HG02852 (cell line): ENCODE data around the gene ITGA2B.
"Not testable (repeated sequence)": the region's sequence is repeated elsewhere in the genome, so short reads cannot be mapped to it uniquely, and the experiment has no call there.

Experiments used
- ATAC-seq: cut with Tn5 transposase; IDR thresholded peaks from one replicate; pipeline ENCODE4 v1.9.1; 2021; ENCODE audit warnings: mild to moderate bottlenecking, moderate library complexity; ENCODE audit not compliant: unreplicated experiment

Gene ITGA2B

DNA sequence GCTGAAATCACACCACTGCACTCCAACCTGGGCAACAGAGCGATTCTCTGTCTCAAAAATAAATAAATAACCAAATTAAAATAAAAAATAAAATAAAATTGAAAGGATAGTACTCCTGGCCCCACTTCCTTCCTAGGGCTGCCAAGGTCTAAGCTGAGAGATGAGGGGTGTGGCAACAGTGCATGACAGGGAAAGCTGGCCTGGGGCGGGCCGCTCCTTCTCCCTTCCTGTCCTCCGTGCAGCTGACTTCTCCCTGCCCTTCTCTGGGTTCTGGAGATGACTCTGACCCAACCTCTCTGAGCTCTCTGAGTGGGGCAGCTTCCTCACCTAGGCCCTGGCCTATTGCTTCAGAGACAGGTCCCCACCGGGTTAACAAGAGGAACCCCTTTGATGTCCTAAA is 56.1 kb downstream of the ITGA2B start:
- ATAC-seq: no peak

DNA sequence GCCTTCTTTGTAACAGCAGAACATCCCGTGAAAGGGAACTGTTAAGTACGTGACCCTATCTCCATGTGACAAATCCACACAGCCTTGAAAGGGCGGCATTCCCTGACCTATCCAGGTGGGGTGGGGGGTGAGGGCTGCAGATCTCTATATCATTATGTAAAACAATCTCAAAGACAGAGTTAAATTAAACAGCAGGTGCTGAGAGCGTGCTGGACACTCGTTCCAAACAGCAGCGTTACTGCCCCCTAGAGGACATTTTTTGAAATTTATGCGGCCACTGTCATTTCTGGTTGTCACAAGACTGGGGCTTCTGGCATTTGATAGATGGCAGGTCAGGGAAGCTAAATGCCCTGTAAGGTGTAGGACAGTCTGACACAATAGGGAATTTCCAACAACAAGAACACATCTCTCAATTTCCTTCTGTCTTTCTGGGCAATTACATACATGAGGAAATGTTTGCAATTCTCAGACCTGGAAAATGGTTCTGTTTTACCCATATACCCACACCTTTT is 58.1 kb downstream of the ITGA2B start:
- ATAC-seq: no peak

DNA sequence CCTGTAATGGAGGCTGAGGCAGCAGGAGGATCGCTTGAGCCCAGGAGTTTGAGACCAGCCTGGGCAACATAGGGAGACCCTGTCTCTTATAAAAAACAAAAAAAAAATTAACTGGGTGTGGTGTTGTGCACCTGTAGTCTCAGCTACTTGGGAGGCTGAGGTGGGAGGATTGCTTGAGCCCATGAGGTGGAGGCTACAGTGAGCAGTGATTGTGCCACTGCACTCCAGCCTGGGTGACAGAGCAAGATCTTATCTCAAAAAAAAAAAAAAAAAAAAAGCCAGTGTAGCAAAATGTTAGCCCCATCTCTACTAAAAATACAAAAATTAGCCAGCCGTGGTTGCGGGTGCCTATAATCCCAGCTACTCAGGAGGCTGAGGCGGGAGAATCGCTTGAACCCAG is 59.2 kb downstream of the ITGA2B start:
- not testable (repeated sequence) for ATAC-seq

DNA sequence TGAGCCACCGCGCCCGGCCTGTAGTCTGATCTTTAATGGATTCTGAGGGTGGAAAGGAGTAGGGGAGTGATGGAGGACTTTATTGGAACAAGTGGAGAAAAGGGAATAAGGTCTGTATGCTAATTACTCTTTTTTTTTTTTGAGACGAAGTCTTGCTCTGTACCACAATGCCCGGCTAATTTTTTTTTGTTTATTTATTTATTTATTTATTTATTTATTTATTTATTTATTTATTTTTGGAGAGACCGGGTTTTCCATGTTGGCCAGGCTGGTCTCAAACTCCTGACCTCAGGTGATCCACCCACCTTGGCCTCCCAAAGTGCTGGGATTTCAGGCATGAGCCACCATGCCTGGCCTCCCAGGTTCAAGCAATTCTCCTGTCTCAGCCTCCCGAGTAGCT is 59.9 kb downstream of the ITGA2B start:
- not testable (repeated sequence) for ATAC-seq

DNA sequence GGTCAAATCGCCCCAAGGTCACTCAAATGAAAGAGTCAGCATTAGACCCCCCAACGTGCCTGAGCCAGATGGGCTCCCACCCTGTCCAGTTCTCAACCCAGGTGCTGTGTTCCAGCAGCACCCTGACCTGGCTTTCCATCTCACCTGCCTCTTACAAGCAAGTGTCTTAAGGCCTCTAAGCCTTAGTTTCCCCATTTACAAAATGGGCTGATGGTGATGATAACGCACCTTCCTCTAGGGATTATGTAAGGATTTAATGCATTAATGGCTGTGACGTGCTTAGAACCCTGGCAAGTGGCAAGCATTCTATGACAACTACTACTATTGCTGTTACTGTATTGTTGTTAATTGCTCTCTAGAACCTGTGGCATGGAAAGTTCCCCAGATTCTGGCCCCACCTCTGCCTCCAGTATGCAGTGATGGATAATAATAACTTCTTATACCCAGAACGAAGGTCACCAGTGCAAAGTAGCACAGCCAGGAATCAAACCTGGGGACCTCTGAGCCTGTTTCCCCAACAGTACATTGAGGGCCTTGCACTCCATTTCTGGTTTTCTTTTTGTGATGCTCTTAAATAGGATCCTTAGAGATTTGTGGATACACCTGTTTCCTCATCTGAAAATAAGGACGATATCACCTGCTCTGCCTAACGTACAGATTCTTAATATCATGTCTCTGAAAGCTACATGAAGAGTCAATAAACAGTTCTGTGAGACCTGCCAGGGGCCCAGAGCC is 61.6 kb downstream of the ITGA2B start:
- no peak for ATAC-seq

DNA sequence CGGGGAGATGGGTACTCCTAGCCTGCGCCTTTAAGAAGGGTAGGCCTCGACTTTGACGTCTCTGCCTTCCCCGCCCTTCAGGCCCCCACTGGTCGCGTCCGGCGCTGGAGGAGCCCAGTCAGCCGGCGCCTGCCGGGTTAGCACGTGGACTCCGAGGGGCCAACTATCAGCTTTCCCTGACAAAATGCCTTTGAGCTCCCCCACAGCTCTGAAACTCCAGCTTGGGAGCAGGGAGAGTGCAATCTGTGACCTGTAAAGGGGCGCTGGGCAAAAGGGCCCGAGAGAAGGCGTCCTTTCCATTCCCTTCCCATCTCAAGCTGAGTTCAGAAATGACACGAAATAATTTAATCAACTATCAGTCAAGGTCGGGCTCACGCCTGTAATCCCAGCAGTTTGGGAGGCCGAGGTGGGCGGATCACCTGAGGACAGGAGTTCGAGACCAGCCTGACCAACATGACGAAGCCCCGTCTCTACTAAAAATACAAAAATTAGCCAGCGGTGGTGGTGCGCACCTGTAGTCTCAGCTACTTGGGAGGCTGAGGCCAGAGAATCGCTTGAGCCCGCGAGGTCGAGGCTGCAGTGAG is 62.5 kb downstream of the ITGA2B start:
- peak; percentile 49 for ATAC-seq

DNA sequence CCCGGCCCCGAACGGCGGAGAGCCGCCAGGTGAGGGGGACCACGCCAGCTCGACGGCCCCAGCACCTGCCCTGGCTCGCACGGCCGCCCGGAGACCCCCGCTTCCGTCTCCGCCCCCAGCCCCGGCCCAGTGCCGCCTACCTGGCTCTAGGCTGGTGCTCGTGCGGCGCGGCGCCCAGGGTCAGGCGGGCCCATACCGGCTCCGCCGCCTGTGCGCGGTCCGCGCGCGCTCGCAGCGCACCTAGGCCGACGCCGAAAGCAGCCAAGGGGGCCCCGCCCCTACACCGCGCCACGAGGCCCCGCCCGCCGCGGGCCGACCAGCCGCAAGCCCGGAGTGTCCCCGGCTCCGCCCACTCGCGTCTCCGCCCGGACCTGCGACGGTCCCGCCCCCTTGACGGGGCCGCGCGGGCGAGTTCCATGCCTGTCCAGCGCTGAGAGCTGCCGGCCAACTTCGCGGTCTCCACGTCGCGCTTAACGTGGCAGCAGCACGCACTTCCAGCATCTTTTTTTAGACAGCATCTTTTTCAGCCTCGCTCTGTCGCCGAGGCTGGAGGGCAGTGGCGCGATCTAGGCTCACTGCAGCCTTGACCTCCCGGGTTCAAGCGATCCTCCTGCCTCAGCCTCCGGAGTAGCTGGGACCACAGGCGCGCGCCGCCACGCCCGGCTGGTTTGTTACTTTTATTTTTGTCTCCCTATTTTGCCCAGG is 64.7 kb downstream of the ITGA2B start, which contains the start of gene SLC25A39:
Gene SLC25A39 (minus strand): TSS at position 253 of the 705 bp plus-strand sequence. CDS start 1,261 bp downstream, outside the sequence.
- ATAC-seq: peak; percentile 57

DNA sequence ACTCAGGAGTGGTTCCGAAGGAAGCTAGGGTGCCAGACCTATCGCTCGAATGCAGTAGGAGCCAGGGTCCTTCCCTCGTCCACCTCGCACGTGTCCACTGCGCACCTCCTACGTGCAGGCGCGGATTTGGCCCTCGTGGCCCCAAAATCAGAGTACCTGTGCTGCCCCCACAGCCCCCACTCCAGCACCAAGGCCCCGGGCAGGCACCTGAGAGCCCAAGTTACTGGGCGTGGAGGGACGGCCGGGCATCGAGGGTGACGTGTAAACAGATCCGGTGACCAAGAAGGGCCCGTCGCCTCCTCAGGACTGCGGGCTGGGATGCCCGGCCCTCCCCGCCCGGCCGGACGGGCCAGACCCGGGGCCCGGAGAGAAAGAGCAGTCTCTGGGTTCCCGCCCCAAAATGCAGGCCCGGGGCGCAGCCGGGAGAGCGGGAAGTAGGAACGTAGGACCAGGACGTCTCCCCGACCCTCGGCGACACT is 65.3 kb downstream of the ITGA2B start:
- peak; percentile 1 for ATAC-seq

DNA sequence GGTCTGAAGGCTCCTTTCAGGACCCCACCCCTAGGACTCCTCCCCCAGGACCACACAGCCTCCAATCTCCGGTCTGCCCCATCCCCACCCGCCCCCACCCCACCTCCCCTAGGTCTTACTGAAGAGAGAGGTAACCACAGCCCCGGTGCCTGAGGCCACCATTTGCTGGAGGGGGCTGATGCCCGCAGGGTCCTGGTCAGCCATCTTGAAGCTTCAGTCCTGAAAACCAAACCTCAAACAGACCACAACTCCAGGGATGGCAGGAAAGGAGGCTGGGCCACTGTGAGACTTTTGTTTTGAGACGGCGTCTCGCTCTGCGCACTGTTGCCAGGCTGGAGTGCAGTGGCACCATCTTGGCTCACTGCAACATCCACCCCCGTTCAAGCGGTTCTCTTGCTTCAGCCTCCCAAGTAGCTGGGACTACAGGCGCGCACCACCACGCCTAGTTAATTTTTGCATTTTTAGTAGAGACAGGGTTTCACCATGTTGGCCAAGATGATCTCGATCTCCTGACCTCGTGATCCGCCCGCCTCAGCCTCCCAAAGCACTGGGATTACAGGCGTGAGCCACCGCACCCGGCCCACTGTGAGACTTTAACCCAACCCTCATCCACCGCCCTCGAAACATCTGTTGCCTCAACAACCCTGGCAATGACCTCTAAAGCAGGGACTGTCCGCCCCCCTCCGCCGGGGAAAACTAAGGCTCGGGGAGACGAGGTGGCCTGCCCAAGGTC is 65.9 kb downstream of the ITGA2B start:
- no peak for ATAC-seq

DNA sequence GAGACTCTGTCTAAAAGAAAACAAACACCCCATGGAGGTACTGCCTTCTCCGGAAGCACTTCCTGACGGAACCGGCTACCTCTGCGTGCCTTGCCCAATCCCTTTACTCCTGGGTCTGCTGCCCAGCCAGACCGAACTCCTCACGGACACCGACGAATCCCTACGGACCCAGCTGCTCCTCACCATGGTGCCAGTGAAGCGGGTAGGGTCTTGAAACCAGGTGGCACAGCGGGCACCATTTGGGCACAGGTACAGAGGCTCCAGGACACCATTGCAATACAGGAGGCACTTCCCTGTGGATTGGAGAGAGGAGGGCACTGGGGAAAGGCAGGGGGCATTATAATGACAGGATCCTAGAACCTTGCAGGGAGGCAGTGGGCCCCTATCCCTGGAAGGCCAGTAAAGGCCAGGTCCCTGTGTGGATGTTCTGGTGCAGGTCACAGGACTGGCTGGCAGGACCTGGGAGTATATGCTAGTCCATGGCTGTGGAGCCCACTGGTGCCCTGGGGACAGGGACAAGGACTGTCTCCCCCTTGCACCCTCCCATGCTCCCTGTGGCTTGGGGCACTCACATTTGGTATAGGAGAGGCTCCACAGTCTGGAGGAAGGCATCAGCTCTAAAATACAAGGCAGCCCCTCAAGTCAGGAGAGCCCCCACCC is 67.1 kb downstream of the ITGA2B start:
- no peak for ATAC-seq
